Kidney (tissue), 14 donors: ENCODE results near the gene CD99L2. TPM values are rescaled to one million over a fixed set of nuclear protein-coding genes. Genes with fewer than 3 reads are reported as not detected.

Experiments used
- DNase-seq, 5 donors: peaks; one replicate each; pipeline ENCODE4 v3.0.0-alpha.2; 2013 to 2020
- FAIRE-seq: peaks from 2 replicates; lab custom pipeline; 2012; peaks lifted over from hg19 to GRCh38; lab: Jason Lieb, UNC
- H3K27ac ChIP-seq, 2 donors: one replicate each; pipeline ENCODE4 v1.7.0; 2013; ENCODE audit warnings: low read depth in 2 of 2, low read length in 2 of 2, inconsistent platforms in 1 of 2
- H3K27me3 ChIP-seq: one replicate; pipeline ENCODE4 v1.7.1; 2013; ENCODE audit warnings: low read length, inconsistent platforms; ENCODE audit not compliant: control insufficient read depth, insufficient read depth
- H3K36me3 ChIP-seq, 3 donors: one replicate each; pipeline versions ENCODE4 v1.7.0 to v1.7.1; 2013; ENCODE audit warnings: low read length in 3 of 3, control low read depth in 1 of 3, inconsistent platforms in 1 of 3; ENCODE audit not compliant: insufficient read depth in 3 of 3, control insufficient read depth in 2 of 3
- H3K4me1 ChIP-seq, 3 donors: one replicate each; pipeline versions ENCODE4 v1.7.0 to v1.7.1; 2013; ENCODE audit warnings: low read length in 3 of 3, inconsistent platforms in 1 of 3, low read depth in 1 of 3; ENCODE audit not compliant: control insufficient read depth in 2 of 3, insufficient read depth in 2 of 3
- H3K4me3 ChIP-seq, 3 donors: one replicate each; pipeline versions ENCODE4 v1.7.0 to v1.8.1; 2013; ENCODE audit warnings: low read length in 3 of 3, control low read depth in 1 of 3, inconsistent platforms in 1 of 3
- H3K9ac ChIP-seq, 3 donors: one replicate each; pipeline versions ENCODE4 v1.7.0 to v1.7.1; 2013; ENCODE audit warnings: low read length in 3 of 3, control low read depth in 1 of 3, inconsistent platforms in 1 of 3
- H3K9me3 ChIP-seq, 3 donors: one replicate each; pipeline versions ENCODE4 v1.7.0 to v1.7.1; 2013; ENCODE audit warnings: low read length in 3 of 3, control low read depth in 1 of 3, inconsistent platforms in 1 of 3; ENCODE audit not compliant: control insufficient read depth in 2 of 3, insufficient read depth in 1 of 3
- CTCF ChIP-seq: IDR thresholded peaks from 3 replicates; pipeline ENCODE4 v1.5.1; 2012; ENCODE audit warnings: mild to moderate bottlenecking, moderate library complexity, borderline replicate concordance; ENCODE audit not compliant: insufficient read depth; ENCODE audit errors: extremely low read depth
- intact Hi-C: fragments of 100-400 bp; cut with DNase I; formaldehyde crosslinking; loops from one replicate; pipeline ENCODE4 v1.11.1; 2022
- polyA plus RNA-seq: library from polyadenylated mRNA; stranded (reverse); fragments of 350-450 nt; fragmentation: Illumina TruSeq; extraction: RNeasy Lipid Tissue Mini Kit (QIAGEN cat#74804); gene quantifications from one replicate; pipeline ENCODE4 v1.2.3, GENCODE V29; 2014; ENCODE audit warnings: low read depth, low replicate concordance; ENCODE audit not compliant: insufficient read depth
- total RNA-seq: library from RNA; stranded (reverse); fragmentation: NEBNext Ultra II Directional; extraction: Animal tissue kit (Norgen Biotek cat#: 25700); gene quantifications from one replicate; pipeline ENCODE4 v1.2.1, GENCODE V29; 2021
- donor health status: control.
- donor health status: control.
- donor health status: control.
- donor health status: control.
- donor health status: control.
- donor health status: DM: yes; HTN: yes; CAD: no.
- donor health status: Normal renal cell carcinoma (clear cell type).

Gene CD99L2
- total and polyA plus RNA-seq, 2 donors from 2014 or later, result 30.9 to 38.0 TPM

- peak in 1 of 5 donors; percentile 64 for DNase-seq
- no peak for TF ChIP-seq CTCF
- Histone ChIP-seq H3K9ac (no peak overlapping the region), H3K27me3 (no peaks in the 10 kb centered on the region), H3K27ac (no peak overlapping the region), H3K4me3 (no peak overlapping the region), H3K36me3 (no peaks in the 10 kb centered on the region), H3K4me1 (no peaks in the 10 kb centered on the region), H3K9me3 (no peaks in the 10 kb centered on the region)
- no peak for FAIRE-seq
- intact Hi-C loops, result no loop called here
Observed at GRCh38 chrX:150767045-150767395, 131.4 kb downstream of the CD99L2 start.

- intact Hi-C loops, result no loop called here
- H3K27me3 ChIP-seq, result no peaks in the 10 kb centered on the region
- H3K4me3 ChIP-seq, result no peak overlapping the region
- no peaks in the 10 kb centered on the region for H3K4me1 ChIP-seq
- no peak overlapping the region for H3K27ac ChIP-seq
- no peaks in the 10 kb centered on the region for H3K36me3 ChIP-seq
- no peak for TF ChIP-seq CTCF
- no peaks in the 10 kb centered on the region for H3K9me3 ChIP-seq
- FAIRE-seq, result no peak
- no peak overlapping the region for H3K9ac ChIP-seq
- no peak for DNase-seq
Observed at GRCh38 chrX:150766351-150767044, 132.0 kb downstream of the CD99L2 start.

GRCh38 chrX:150765782-150766350 is 132.6 kb downstream of the CD99L2 start:
- intact Hi-C loops, result no loop called here
- Histone ChIP-seq H3K9ac (no peak overlapping the region), H3K36me3 (no peaks in the 10 kb centered on the region), H3K4me1 (no peaks in the 10 kb centered on the region), H3K27me3 (no peaks in the 10 kb centered on the region), H3K9me3 (no peaks in the 10 kb centered on the region), H3K4me3 (no peak overlapping the region), H3K27ac (no peak overlapping the region)
- DNase-seq (no peak), FAIRE-seq (no peak)
- no peak for TF ChIP-seq CTCF
